Measurements from ENCODE around the gene MEGF11.

The MEGF11 gene

GRCh38 chr15:65916664-65917406, 336.7 kb downstream of the MEGF11 start:
- Histone ChIP-seq H3K36me3 (peaks cover 0 to 20% (median 5%) of the 10 kb centered on the region in 3 donors), H3K27me3 (no peaks in the 10 kb centered on the region), H3K27ac (no peak overlapping the region), H3K4me1 (peaks cover 0 to 12% (median 11%) of the 10 kb centered on the region in 4 donors), H3K4me3 (peak overlapping the region in 1 of 2 donors; percentile 10), H3K9me3 (no peaks in the 10 kb centered on the region)
- intact Hi-C loops (cut with DNase I; ENCODE audit: low total_unique reads): loop anchor here (10.0 kb wide), 1 partner anchor 348 kb away; no protein-coding TSS in a partner anchor
- peak; percentile 61 to 62 for TF ChIP-seq CTCF (IDR thresholded peaks at IDR 0.05)
- peak; percentile 31 to 74 for DNase-seq

- no peaks in the 10 kb centered on the region for H3K27me3 ChIP-seq
- no peak overlapping the region for H3K4me3 ChIP-seq
- H3K9me3 ChIP-seq: no peaks in the 10 kb centered on the region
- intact Hi-C loops (cut with DNase I; ENCODE audit: low total_unique reads): loop anchor here (10.0 kb wide), 1 partner anchor 349 kb away; no protein-coding TSS in a partner anchor
- TF ChIP-seq CTCF (IDR thresholded peaks at IDR 0.05): no peak
- no peak for DNase-seq
- peaks cover 0 to 27% (median 5%) of the 10 kb centered on the region in 3 donors for H3K36me3 ChIP-seq
- peaks cover 0 to 12% (median 11%) of the 10 kb centered on the region in 4 donors for H3K4me1 ChIP-seq
- no peak overlapping the region for H3K27ac ChIP-seq
Observed at GRCh38 chr15:65916041-65916663, 337.4 kb downstream of the MEGF11 start.

- intact Hi-C loops (cut with DNase I; ENCODE audit: low total_unique reads): loop anchor here (10.0 kb wide), 1 partner anchor 350 kb away; no protein-coding TSS in a partner anchor
- Histone ChIP-seq H3K27ac (no peak overlapping the region), H3K36me3 (peaks cover 0 to 36% (median 11%) of the 10 kb centered on the region in 3 donors)
Observed at GRCh38 chr15:65914981-65915925, 338.3 kb downstream of the MEGF11 start.

GRCh38 chr15:65914386-65914785, 339.2 kb downstream of the MEGF11 start:
- no peak for DNase-seq
- H3K4me1 ChIP-seq: peaks cover 0 to 12% (median 11%) of the 10 kb centered on the region in 4 donors
- intact Hi-C loops (cut with DNase I; ENCODE audit: low total_unique reads): loop anchor here (10.0 kb wide), 1 partner anchor 350 kb away; no protein-coding TSS in a partner anchor
- no peak overlapping the region for H3K4me3 ChIP-seq
- H3K27me3 ChIP-seq: no peaks in the 10 kb centered on the region
- H3K36me3 ChIP-seq: peaks cover 0 to 43% (median 11%) of the 10 kb centered on the region in 3 donors
- no peaks in the 10 kb centered on the region for H3K9me3 ChIP-seq
- no peak for TF ChIP-seq CTCF (IDR thresholded peaks at IDR 0.05)
- H3K27ac ChIP-seq: no peak overlapping the region

More at GRCh38 chr15:65914981-65915925, 338.3 kb downstream of the MEGF11 start:
- TF ChIP-seq CTCF (IDR thresholded peaks at IDR 0.05): no peak
- Histone ChIP-seq H3K4me3 (no peak overlapping the region), H3K4me1 (peaks cover 0 to 12% (median 11%) of the 10 kb centered on the region in 4 donors), H3K27me3 (no peaks in the 10 kb centered on the region), H3K9me3 (no peaks in the 10 kb centered on the region)
- DNase-seq: no peak

GRCh38 chr15:65913631-65914199, 339.8 kb downstream of the MEGF11 start:
- peaks cover 0 to 43% (median 11%) of the 10 kb centered on the region in 3 donors for H3K36me3 ChIP-seq
- no peak overlapping the region for H3K4me3 ChIP-seq
- no peaks in the 10 kb centered on the region for H3K27me3 ChIP-seq
- no peak for TF ChIP-seq CTCF (IDR thresholded peaks at IDR 0.05)
- no peak overlapping the region for H3K27ac ChIP-seq
- no peak for DNase-seq
- peaks cover 0 to 12% (median 11%) of the 10 kb centered on the region in 4 donors for H3K4me1 ChIP-seq
- no peaks in the 10 kb centered on the region for H3K9me3 ChIP-seq
- intact Hi-C loops (cut with DNase I; ENCODE audit: low total_unique reads): loop anchor here (10.0 kb wide), 1 partner anchor 351 kb away; no protein-coding TSS in a partner anchor

Measured in tibial artery (tissue), 4 donors.